Neural cell (in vitro differentiated cells): ENCODE measurements around the gene ZMYM2. TPM values are rescaled to one million over a fixed set of nuclear protein-coding genes. Genes with fewer than 3 reads are reported as not detected.

Source experiments
- H2AFZ ChIP-seq: fragments of 200-600, 300-800 bp; sonication (generic), shearing (Covaris generic); 2 replicates; pipeline ENCODE4 v1.6.0; 2014; ENCODE audit warnings: low read depth, mild to moderate bottlenecking, antibody characterized with exemption, low read length, moderate library complexity
- H3F3A ChIP-seq: fragments of 200-600 bp; shearing (Covaris generic); 2 replicates; pipeline ENCODE4 v1.6.1; 2016; ENCODE audit warnings: mild to moderate bottlenecking, moderate library complexity, mixed read lengths, antibody characterized with exemption, low read length; ENCODE audit not compliant: insufficient read depth, poor library complexity, severe bottlenecking
- H3K27ac ChIP-seq: fragments of 200-600, 300-800 bp; sonication (generic), shearing (Covaris generic); 2 replicates; pipeline ENCODE4 v1.5.1; 2014; ENCODE audit warnings: mild to moderate bottlenecking, low read length, moderate library complexity
- H3K27me3 ChIP-seq: fragments of 300-800, 200-600 bp; sonication (generic), shearing (Covaris generic); 2 replicates; pipeline ENCODE4 v1.6.0; 2014; ENCODE audit warnings: mild to moderate bottlenecking, low read depth, low read length, moderate library complexity; ENCODE audit not compliant: insufficient read depth
- H3K36me3 ChIP-seq: fragments of 300-800, 200-600 bp; sonication (generic), shearing (Covaris generic); 2 replicates; pipeline ENCODE4 v1.5.1; 2014; ENCODE audit warnings: mild to moderate bottlenecking, antibody characterized with exemption, low read length, moderate library complexity; ENCODE audit not compliant: insufficient read depth
- H3K4me2 ChIP-seq: fragments of 300-800, 200-600 bp; sonication (generic), shearing (Covaris generic); 2 replicates; pipeline ENCODE4 v1.6.0; 2014; ENCODE audit warnings: mild to moderate bottlenecking, low read length
- H3K4me3 ChIP-seq: fragments of 300-800, 200-600 bp; sonication (generic), shearing (Covaris generic); 2 replicates; pipeline ENCODE4 v1.5.1; 2014; ENCODE audit warnings: mild to moderate bottlenecking, low read length, moderate library complexity
- H3K79me2 ChIP-seq: fragments of 200-600 bp; shearing (Covaris generic); replicated peaks from 2 replicates; pipeline ENCODE4 v1.6.0; 2014; ENCODE audit warnings: mild to moderate bottlenecking, low read length, moderate library complexity; ENCODE audit not compliant: insufficient read depth
- H3K9ac ChIP-seq: fragments of 300-800, 200-600 bp; sonication (generic), shearing (Covaris generic); 2 replicates; pipeline ENCODE4 v1.6.1; 2016; ENCODE audit warnings: mild to moderate bottlenecking, low read length, mixed read lengths
- H3K9me2 ChIP-seq: fragments of 200-600 bp; shearing (Covaris generic); 2 replicates; pipeline ENCODE4 v1.6.1; 2016; ENCODE audit warnings: mild to moderate bottlenecking, low read length, mixed read lengths; ENCODE audit not compliant: insufficient read depth
- H3K9me3 ChIP-seq: fragments of 200-600, 300-800 bp; sonication (generic), shearing (Covaris generic); 2 replicates; pipeline ENCODE4 v1.6.1; 2016; ENCODE audit warnings: mild to moderate bottlenecking, mixed run types, low read length, moderate library complexity, mixed read lengths
- H4K20me1 ChIP-seq: fragments of 200-600 bp; shearing (Covaris generic); 2 replicates; pipeline ENCODE4 v1.6.1; 2016; ENCODE audit warnings: mild to moderate bottlenecking, mixed run types; ENCODE audit not compliant: insufficient read depth
- EP300 ChIP-seq: fragments of 450-650 bp; conservative IDR thresholded peaks from 2 replicates; pipeline ENCODE4 v1.6.1; 2014; ENCODE audit warnings: antibody characterized with exemption, mild to moderate bottlenecking, moderate library complexity; ENCODE audit not compliant: poor library complexity, severe bottlenecking
- EZH2 ChIP-seq: fragments of 200-600, 300-800 bp; shearing (Covaris generic), sonication (generic); IDR thresholded peaks from 2 replicates; pipeline ENCODE4 v1.6.1; 2014; ENCODE audit warnings: antibody characterized with exemption, low read length, borderline replicate concordance, mild to moderate bottlenecking; ENCODE audit not compliant: insufficient read depth, poor library complexity, severe bottlenecking
- MXI1 ChIP-seq: fragments of 450-650 bp; conservative IDR thresholded peaks from 2 replicates; pipeline ENCODE4 v1.6.1; 2014; ENCODE audit warnings: antibody characterized with exemption, mild to moderate bottlenecking; ENCODE audit not compliant: poor library complexity, severe bottlenecking
- POLR2AphosphoS5 ChIP-seq: IDR thresholded peaks from 2 replicates; pipeline ENCODE4 v1.6.1; 2012
- RAD21 ChIP-seq: fragments of 450-650 bp; conservative IDR thresholded peaks from 2 replicates; pipeline ENCODE4 v1.6.1; 2014; ENCODE audit warnings: antibody characterized with exemption, mild to moderate bottlenecking, moderate library complexity
- SMC3 ChIP-seq: fragments of 450-650 bp; conservative IDR thresholded peaks from 2 replicates; pipeline ENCODE4 v1.6.1; 2014; ENCODE audit warnings: antibody characterized with exemption, mild to moderate bottlenecking, moderate library complexity; ENCODE audit not compliant: poor library complexity
- TAF1 ChIP-seq: IDR thresholded peaks from 2 replicates; pipeline ENCODE4 v1.6.1; 2012; ENCODE audit warnings: low read depth
- polyA plus RNA-seq: library from polyadenylated mRNA; depleted of rRNA; stranded (reverse); fragments of >200 nt; gene quantifications from 2 replicates; pipeline ENCODE4 v1.2.3, GENCODE V29; 2014
- TF ChIP-seq, protein P1 (sequence below): IDR thresholded peaks from 2 replicates; pipeline ENCODE4 v1.6.1; 2012; ENCODE audit warnings: borderline replicate concordance
- TF ChIP-seq, protein P2 (sequence below): fragments of 450-650 bp; IDR thresholded peaks from 2 replicates; pipeline ENCODE4 v1.5.1; 2014; ENCODE audit warnings: antibody characterized with exemption, mild to moderate bottlenecking, moderate library complexity; ENCODE audit not compliant: poor library complexity, severe bottlenecking

Gene ZMYM2
- polyA plus RNA-seq, 1 donor from 2014 or later: 92.2 TPM

DNA sequence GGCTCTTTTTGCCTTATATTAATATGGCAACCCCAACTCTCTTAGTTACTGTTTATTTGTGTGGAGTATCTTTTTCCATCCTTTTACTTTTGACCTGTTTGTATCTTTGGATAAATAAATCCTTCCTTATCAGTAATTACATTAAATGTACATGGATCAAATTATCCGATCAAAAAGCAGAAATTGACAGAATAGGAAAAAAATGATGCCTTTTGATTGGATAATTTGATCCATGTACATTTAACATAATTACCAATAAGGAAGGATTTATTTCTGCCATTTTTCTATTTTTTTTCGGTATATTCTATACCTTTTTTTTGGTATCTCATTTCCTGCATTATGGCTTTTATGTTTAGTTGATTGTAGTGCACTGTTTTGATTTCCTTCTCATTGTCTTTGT is 57.2 kb downstream of the ZMYM2 start:
- peaks cover 8% of the 10 kb centered on the region for H3K36me3 ChIP-seq

DNA sequence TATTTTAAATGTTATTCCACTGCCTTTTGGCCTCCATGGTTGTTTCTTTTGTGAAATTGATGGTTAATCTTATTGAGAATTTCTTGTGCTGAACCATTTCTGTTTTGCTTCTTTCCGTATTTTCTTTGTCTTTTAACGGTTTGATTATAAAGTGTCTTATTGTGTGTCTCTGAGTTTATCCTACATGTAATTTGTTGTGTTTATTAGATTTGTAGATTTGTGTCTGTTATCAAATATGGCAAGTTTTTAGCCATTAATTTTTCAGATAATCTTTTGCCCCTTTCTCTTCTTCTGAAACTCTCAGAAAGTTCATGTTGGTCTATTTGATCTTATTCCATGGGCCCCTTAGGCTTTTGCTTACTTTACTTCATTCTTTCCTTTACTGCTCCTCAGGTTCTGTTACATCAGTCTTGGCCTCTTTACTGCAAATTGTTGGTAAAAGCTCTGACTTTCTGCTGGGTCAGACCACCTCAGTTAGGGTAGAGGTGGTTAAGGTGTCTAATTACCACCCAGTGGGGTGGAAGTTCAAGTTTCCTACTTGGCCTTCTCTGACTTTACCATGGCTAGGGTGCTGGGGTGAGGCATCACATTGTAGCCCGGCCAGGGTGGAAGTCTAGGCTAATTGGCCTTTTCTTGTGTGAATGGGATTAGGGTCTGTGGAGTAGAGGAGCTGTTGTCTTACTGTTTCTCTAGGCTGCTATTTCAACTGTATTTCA is 58.3 kb downstream of the ZMYM2 start:
- Histone ChIP-seq H3K27me3 (no peaks in the 10 kb centered on the region), H3K27ac (no peak overlapping the region), H3K9me3 (peaks cover 6% of the 10 kb centered on the region), H4K20me1 (no peaks in the 10 kb centered on the region), H3K4me3 (no peak overlapping the region), H3F3A (no peaks in the 10 kb centered on the region), H2AFZ (no peak overlapping the region), H3K9ac (no peak overlapping the region), H3K36me3 (peaks cover 8% of the 10 kb centered on the region), H3K4me2 (no peak overlapping the region), H3K79me2 (peaks cover 61% of the 10 kb centered on the region), H3K9me2 (no peaks in the 10 kb centered on the region)
- TF ChIP-seq, protein P1, sequence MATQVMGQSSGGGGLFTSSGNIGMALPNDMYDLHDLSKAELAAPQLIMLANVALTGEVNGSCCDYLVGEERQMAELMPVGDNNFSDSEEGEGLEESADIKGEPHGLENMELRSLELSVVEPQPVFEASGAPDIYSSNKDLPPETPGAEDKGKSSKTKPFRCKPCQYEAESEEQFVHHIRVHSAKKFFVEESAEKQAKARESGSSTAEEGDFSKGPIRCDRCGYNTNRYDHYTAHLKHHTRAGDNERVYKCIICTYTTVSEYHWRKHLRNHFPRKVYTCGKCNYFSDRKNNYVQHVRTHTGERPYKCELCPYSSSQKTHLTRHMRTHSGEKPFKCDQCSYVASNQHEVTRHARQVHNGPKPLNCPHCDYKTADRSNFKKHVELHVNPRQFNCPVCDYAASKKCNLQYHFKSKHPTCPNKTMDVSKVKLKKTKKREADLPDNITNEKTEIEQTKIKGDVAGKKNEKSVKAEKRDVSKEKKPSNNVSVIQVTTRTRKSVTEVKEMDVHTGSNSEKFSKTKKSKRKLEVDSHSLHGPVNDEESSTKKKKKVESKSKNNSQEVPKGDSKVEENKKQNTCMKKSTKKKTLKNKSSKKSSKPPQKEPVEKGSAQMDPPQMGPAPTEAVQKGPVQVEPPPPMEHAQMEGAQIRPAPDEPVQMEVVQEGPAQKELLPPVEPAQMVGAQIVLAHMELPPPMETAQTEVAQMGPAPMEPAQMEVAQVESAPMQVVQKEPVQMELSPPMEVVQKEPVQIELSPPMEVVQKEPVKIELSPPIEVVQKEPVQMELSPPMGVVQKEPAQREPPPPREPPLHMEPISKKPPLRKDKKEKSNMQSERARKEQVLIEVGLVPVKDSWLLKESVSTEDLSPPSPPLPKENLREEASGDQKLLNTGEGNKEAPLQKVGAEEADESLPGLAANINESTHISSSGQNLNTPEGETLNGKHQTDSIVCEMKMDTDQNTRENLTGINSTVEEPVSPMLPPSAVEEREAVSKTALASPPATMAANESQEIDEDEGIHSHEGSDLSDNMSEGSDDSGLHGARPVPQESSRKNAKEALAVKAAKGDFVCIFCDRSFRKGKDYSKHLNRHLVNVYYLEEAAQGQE: no peak
- no peak for TF ChIP-seq RAD21
- no peak for TF ChIP-seq EZH2
- TF ChIP-seq SMC3: no peak
- TF ChIP-seq, protein P2, sequence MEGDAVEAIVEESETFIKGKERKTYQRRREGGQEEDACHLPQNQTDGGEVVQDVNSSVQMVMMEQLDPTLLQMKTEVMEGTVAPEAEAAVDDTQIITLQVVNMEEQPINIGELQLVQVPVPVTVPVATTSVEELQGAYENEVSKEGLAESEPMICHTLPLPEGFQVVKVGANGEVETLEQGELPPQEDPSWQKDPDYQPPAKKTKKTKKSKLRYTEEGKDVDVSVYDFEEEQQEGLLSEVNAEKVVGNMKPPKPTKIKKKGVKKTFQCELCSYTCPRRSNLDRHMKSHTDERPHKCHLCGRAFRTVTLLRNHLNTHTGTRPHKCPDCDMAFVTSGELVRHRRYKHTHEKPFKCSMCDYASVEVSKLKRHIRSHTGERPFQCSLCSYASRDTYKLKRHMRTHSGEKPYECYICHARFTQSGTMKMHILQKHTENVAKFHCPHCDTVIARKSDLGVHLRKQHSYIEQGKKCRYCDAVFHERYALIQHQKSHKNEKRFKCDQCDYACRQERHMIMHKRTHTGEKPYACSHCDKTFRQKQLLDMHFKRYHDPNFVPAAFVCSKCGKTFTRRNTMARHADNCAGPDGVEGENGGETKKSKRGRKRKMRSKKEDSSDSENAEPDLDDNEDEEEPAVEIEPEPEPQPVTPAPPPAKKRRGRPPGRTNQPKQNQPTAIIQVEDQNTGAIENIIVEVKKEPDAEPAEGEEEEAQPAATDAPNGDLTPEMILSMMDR: no peak
- no peak for TF ChIP-seq POLR2AphosphoS5

More for the DNA sequence above, 57.2 kb downstream of the ZMYM2 start:
- Histone ChIP-seq H3K9me2 (no peaks in the 10 kb centered on the region), H2AFZ (no peak overlapping the region), H4K20me1 (no peaks in the 10 kb centered on the region), H3K9me3 (peaks cover 6% of the 10 kb centered on the region), H3K9ac (no peak overlapping the region), H3K4me3 (no peak overlapping the region), H3F3A (no peaks in the 10 kb centered on the region), H3K79me2 (peaks cover 58% of the 10 kb centered on the region), H3K27me3 (no peaks in the 10 kb centered on the region), H3K4me2 (no peak overlapping the region), H3K27ac (no peak overlapping the region)
- TF ChIP-seq SMC3: no peak
- TF ChIP-seq, protein P1: no peak
- TF ChIP-seq EP300: no peak
- TF ChIP-seq POLR2AphosphoS5: no peak
- no peak for TF ChIP-seq TAF1
- TF ChIP-seq MXI1: no peak
- TF ChIP-seq, protein P2: no peak
- TF ChIP-seq RAD21: no peak
